Uterus (tissue), 4 donors: ENCODE results near the gene FNIP1. TPM values are rescaled to one million over a fixed set of nuclear protein-coding genes. Genes with fewer than 3 reads are reported as not detected.

ENCODE experiments used
- DNase-seq, 2 donors: peaks; one replicate each; pipeline ENCODE4 v3.0.0-alpha.2; 2019 to 2020
- H3K27ac ChIP-seq, 2 donors: fragments of 200-600 bp; sonication (generic); 1 replicate in 1 of 2; 2 replicates in 1 of 2; pipeline ENCODE4 v1.5.1; 2016 to 2018
- H3K27me3 ChIP-seq, 2 donors: fragments of 200-600 bp; sonication (generic); one replicate each; pipeline ENCODE4 v1.5.1; 2018 to 2019; ENCODE audit warnings: control low read depth in 1 of 2
- H3K36me3 ChIP-seq, 2 donors: fragments of 200-600 bp; sonication (generic); one replicate each; pipeline ENCODE4 v1.5.1; 2019; ENCODE audit warnings: control low read depth in 1 of 2
- H3K4me1 ChIP-seq, 2 donors: fragments of 200-600 bp; sonication (generic); one replicate each; pipeline ENCODE4 v1.5.1; 2018 to 2019; ENCODE audit warnings: control low read depth in 1 of 2
- H3K4me3 ChIP-seq, 2 donors: fragments of 200-600 bp; sonication (generic); 1 replicate in 1 of 2; 2 replicates in 1 of 2; pipeline ENCODE4 v1.5.1; 2018 to 2019; ENCODE audit warnings: mild to moderate bottlenecking in 1 of 2
- H3K9me3 ChIP-seq, 2 donors: fragments of 200-600 bp; sonication (generic); one replicate each; pipeline ENCODE4 v1.5.1; 2019; ENCODE audit warnings: control low read depth in 1 of 2
- POLR2A ChIP-seq, 2 donors: fragments of 450-650 bp; IDR thresholded peaks; one replicate each; pipeline ENCODE4 v1.6.1; 2016; ENCODE audit warnings: antibody characterized with exemption in 2 of 2, mild to moderate bottlenecking in 1 of 2, moderate library complexity in 1 of 2
- intact Hi-C: fragments of 100-400 bp; cut with DNase I; formaldehyde crosslinking; loops from one replicate; pipeline ENCODE4 v1.15.1; 2023; ENCODE audit warnings: low total_unique reads
- total RNA-seq, 4 donors: library from RNA; depleted of rRNA in 3 of 4; stranded (reverse); fragments of >200 nt in 3 of 4; gene quantifications; one replicate each; pipeline versions ENCODE4 v1.1.0 to v1.2.4, GENCODE V29; 2014 to 2023
- TF ChIP-seq, protein P1 (sequence below), 4 experiments: fragments of 200-600 bp in 2 of 4; fragments of 450-650 bp in 2 of 4; sonication (generic) in 2 of 4; IDR thresholded peaks; one replicate each; pipeline ENCODE4 v1.5.1; 2016 to 2019; ENCODE audit warnings: antibody characterized with exemption in 4 of 4, mild to moderate bottlenecking in 2 of 4, moderate library complexity in 1 of 4
- donor health status: DM: yes; HTN: yes; CAD: no.

The FNIP1 gene
- total RNA-seq, 4 donors from 2014 or later = 32.4 to 89.6 (median 61.0) TPM

DNA sequence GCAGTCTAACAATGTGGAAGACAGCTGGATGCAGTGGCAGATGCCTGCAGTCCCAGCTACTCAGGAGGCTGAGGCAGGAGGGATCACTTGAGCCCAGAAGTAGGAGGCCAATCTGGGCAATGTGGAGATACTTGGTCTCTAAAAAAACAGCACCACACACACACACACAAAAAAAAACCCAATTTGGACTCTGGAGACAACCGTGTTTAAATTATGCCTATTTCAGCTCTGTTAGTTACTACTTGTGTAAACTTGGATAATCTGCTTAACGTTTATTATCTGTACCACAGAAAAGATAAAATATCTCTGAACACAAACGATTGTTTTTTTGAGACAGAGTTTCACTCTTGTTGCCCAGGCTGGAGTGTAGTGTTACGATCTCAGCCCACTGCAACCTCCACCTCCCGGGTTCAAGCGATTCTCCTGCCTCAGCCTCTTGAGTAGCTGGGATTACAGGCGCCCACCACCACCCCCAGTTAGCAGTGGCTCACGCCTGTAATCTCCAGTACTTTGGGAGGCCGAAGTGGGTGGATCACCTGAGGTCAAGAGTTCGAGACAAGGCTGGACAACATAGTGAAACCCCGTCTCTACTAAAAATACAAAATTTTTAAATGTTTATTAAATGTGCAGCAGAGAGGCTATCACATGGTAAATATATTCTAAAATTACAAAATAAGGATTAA is 179.5 kb downstream of the FNIP1 start:
- TF ChIP-seq, protein P1, sequence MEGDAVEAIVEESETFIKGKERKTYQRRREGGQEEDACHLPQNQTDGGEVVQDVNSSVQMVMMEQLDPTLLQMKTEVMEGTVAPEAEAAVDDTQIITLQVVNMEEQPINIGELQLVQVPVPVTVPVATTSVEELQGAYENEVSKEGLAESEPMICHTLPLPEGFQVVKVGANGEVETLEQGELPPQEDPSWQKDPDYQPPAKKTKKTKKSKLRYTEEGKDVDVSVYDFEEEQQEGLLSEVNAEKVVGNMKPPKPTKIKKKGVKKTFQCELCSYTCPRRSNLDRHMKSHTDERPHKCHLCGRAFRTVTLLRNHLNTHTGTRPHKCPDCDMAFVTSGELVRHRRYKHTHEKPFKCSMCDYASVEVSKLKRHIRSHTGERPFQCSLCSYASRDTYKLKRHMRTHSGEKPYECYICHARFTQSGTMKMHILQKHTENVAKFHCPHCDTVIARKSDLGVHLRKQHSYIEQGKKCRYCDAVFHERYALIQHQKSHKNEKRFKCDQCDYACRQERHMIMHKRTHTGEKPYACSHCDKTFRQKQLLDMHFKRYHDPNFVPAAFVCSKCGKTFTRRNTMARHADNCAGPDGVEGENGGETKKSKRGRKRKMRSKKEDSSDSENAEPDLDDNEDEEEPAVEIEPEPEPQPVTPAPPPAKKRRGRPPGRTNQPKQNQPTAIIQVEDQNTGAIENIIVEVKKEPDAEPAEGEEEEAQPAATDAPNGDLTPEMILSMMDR (IDR thresholded peaks at IDR 0.05) = no peak
- no peak for TF ChIP-seq POLR2A (IDR thresholded peaks at IDR 0.05)
- Histone ChIP-seq H3K27ac (no peak overlapping the region), H3K4me3 (no peak overlapping the region), H3K36me3 (no peaks in the 10 kb centered on the region), H3K27me3 (no peaks in the 10 kb centered on the region), H3K4me1 (no peaks in the 10 kb centered on the region), H3K9me3 (no peaks in the 10 kb centered on the region)
- intact Hi-C loops = no loop called here
- DNase-seq = no peak

DNA sequence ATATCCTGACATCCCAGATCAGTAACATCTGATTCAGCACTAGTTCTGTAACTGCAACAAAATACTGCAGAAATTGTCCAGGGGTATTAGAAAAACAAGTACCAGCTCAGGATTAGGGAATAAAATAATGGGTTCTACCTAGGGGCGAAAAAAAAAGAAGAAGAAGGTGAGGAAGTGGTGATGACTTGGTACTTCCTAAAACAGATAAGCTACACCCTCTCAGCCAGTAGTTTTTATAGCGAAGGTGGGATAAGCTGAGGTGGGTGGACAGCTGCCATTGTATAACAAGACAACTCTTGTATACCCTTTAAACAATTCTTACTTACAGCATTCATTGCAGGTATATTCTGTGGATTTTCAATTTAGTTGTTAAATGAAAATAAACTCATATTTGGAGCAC is 180.9 kb downstream of the FNIP1 start:
- intact Hi-C loops = no loop called here
- no peaks in the 10 kb centered on the region for H3K9me3 ChIP-seq
- TF ChIP-seq POLR2A (IDR thresholded peaks at IDR 0.05) = no peak
- TF ChIP-seq, protein P1 (IDR thresholded peaks at IDR 0.05) = no peak
- H3K27me3 ChIP-seq = no peaks in the 10 kb centered on the region
- no peak for DNase-seq
- H3K36me3 ChIP-seq = no peaks in the 10 kb centered on the region
- no peak overlapping the region for H3K27ac ChIP-seq
- H3K4me1 ChIP-seq = no peaks in the 10 kb centered on the region
- H3K4me3 ChIP-seq = no peak overlapping the region

DNA sequence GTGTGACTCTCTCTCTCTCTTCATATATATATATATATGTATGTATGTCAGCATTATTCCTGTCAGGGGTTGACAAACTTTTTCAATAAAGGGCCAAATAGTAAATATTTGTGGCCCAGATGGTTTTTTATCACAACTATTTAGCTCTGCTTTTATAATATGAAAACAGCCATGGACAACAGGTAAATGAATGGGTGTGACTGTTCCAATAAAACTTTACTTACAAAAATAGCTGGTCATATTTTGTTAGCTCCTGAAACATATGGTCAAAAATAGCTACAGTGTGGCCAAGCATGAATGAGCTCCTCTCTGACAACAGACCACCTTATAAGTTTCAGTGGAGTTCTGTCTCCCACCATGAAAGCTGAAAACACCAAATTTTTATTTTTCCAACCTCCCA is 183.4 kb downstream of the FNIP1 start:
- H3K36me3 ChIP-seq = no peaks in the 10 kb centered on the region
- intact Hi-C loops = no loop called here
- DNase-seq = no peak

DNA sequence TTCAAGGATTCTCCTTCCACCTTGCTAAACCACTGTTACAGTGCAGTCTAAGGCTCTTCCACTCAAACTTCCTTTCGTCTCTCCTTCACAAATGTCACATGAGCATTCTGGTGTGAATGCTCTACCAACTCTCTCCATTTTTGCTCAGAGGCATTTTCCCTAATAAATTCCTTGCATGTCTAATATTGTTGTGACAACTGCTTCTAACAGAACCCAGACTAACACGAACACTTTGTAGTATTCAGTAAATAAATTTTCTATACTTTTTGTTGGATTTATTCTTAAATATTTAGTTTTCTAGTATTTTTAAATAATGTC is 185.8 kb downstream of the FNIP1 start:
- H3K4me1 ChIP-seq = peaks cover 0 to 4% of the 10 kb centered on the region in 2 donors
- no peak overlapping the region for H3K27ac ChIP-seq
- intact Hi-C loops = no loop called here
- no peaks in the 10 kb centered on the region for H3K9me3 ChIP-seq
- DNase-seq = no peak
- no peak overlapping the region for H3K4me3 ChIP-seq
- no peaks in the 10 kb centered on the region for H3K27me3 ChIP-seq
- no peaks in the 10 kb centered on the region for H3K36me3 ChIP-seq
- TF ChIP-seq, protein P1 (IDR thresholded peaks at IDR 0.05) = no peak
- TF ChIP-seq POLR2A (IDR thresholded peaks at IDR 0.05) = no peak

More for the DNA sequence above, 183.4 kb downstream of the FNIP1 start:
- H3K9me3 ChIP-seq = no peaks in the 10 kb centered on the region
- no peak overlapping the region for H3K4me3 ChIP-seq
- no peaks in the 10 kb centered on the region for H3K27me3 ChIP-seq
- no peak overlapping the region for H3K27ac ChIP-seq
- TF ChIP-seq, protein P1 (IDR thresholded peaks at IDR 0.05) = no peak
- no peak for TF ChIP-seq POLR2A (IDR thresholded peaks at IDR 0.05)
- no peaks in the 10 kb centered on the region for H3K4me1 ChIP-seq

DNA sequence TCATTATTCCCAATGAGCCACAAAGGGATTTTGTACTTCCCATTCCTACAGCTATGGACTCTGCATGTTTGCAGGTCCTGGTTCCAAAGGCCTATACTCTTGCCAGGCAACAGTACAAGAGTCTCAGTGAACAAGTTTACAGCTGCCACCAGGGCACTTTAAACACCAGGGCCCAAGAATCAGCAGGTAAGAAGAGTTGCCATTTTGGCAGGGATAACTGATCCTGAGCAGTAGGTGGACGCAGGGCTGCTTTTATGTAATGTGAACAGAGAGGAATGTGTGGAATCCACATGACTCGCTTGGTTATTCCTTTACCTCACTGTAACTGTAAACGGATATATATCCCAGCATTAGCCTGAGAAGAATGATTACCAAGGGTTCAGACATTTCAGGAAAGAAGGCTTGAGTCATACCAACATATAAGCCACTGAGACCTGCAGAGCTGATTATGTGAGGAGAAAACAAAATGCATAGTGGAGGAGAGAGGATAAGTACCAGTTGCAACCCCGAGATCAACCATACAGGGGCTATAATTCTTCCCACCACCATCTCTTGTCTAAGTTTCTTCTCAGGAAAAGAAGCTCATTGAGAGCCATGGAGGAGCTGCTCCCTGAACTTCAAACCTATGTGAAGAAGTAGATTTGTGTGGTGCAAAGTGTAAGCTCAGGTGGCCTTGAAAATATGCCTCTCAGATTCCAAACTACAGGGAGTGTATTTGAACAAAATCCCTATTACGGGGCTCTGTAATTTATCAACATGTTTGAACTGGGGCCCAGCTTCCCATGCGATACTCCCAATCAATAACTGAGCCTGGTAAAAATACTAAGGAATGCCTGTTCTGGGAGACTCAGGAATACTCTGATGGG is 186.4 kb downstream of the FNIP1 start:
- DNase-seq = no peak
- H3K4me1 ChIP-seq = peaks cover 0 to 4% of the 10 kb centered on the region in 2 donors
- no peaks in the 10 kb centered on the region for H3K36me3 ChIP-seq
- TF ChIP-seq, protein P1 (IDR thresholded peaks at IDR 0.05) = no peak
- TF ChIP-seq POLR2A (IDR thresholded peaks at IDR 0.05) = no peak
- no peaks in the 10 kb centered on the region for H3K27me3 ChIP-seq
- no peaks in the 10 kb centered on the region for H3K9me3 ChIP-seq
- intact Hi-C loops = no loop called here
- no peak overlapping the region for H3K27ac ChIP-seq
- no peak overlapping the region for H3K4me3 ChIP-seq
